GM12878 (cell line): ENCODE measurements around the gene N4BP2L2. TPM values are rescaled to one million over a fixed set of nuclear protein-coding genes. Genes with fewer than 3 reads are reported as not detected.
A peak's percentile ranks its signal among the peaks of the same experiment; 100 is the strongest.

Experiments
- ATF7 ChIP-seq: fragments of 450-650 bp; IDR thresholded peaks from 2 replicates; pipeline ENCODE4 v1.6.1; 2016; ENCODE audit warnings: low read depth, mild to moderate bottlenecking
- BCLAF1 ChIP-seq: fragments of 450-650 bp; IDR thresholded peaks from 2 replicates; pipeline ENCODE4 v1.6.1; 2017; ENCODE audit warnings: antibody characterized with exemption, mild to moderate bottlenecking, moderate library complexity
- E2F4 ChIP-seq: IDR thresholded peaks from 2 replicates; pipeline ENCODE4 v1.6.1; 2012; ENCODE audit warnings: low read depth, low read length, improper control_type of control experiment
- NBN ChIP-seq: fragments of 450-650 bp; IDR thresholded peaks from 2 replicates; pipeline ENCODE4 v1.6.1; 2016
- NFIC ChIP-seq: IDR thresholded peaks from 2 replicates; pipeline ENCODE4 v1.6.1; 2012; ENCODE audit warnings: low read depth, mild to moderate bottlenecking, inconsistent platforms, low read length, moderate library complexity
- NKRF ChIP-seq: fragments of 450-650 bp; conservative IDR thresholded peaks from 2 replicates; pipeline ENCODE4 v1.6.1; 2017; ENCODE audit warnings: mild to moderate bottlenecking, moderate library complexity
- PKNOX1 ChIP-seq: fragments of 450-650 bp; IDR thresholded peaks from 2 replicates; pipeline ENCODE4 v1.6.1; 2016; ENCODE audit warnings: mild to moderate bottlenecking
- POLR2AphosphoS2 ChIP-seq: IDR thresholded peaks from 2 replicates; pipeline ENCODE4 v1.6.1; 2011; ENCODE audit warnings: low read depth, mild to moderate bottlenecking, low read length, improper control_type of control experiment, moderate library complexity
- RELA ChIP-seq: fragments of 450-650 bp; IDR thresholded peaks from 2 replicates; pipeline ENCODE4 v1.8.0; 2014; ENCODE audit warnings: borderline replicate concordance; ENCODE audit not compliant: partially characterized antibody
- RELB ChIP-seq: fragments of 450-650 bp; IDR thresholded peaks from 2 replicates; pipeline ENCODE4 v1.6.1; 2017; ENCODE audit warnings: low read depth, mild to moderate bottlenecking, moderate library complexity
- SIN3A ChIP-seq: IDR thresholded peaks from 2 replicates; pipeline ENCODE4 v1.6.1; 2012; ENCODE audit warnings: low read depth, low read length, improper control_type of control experiment
- TAF1 ChIP-seq: IDR thresholded peaks from 2 replicates; pipeline ENCODE4 v1.6.1; 2011; ENCODE audit warnings: mild to moderate bottlenecking, low read depth, low read length, borderline replicate concordance
- TCF3 ChIP-seq: IDR thresholded peaks from 2 replicates; pipeline ENCODE4 v1.6.1; 2012; ENCODE audit warnings: low read depth, mild to moderate bottlenecking, low read length, borderline replicate concordance; ENCODE audit not compliant: insufficient read depth
- ZNF24 ChIP-seq: fragments of 450-650 bp; IDR thresholded peaks from 2 replicates; pipeline ENCODE4 v1.6.1; 2017; ENCODE audit warnings: antibody characterized with exemption, mild to moderate bottlenecking
- ZNF687 ChIP-seq: fragments of 450-650 bp; IDR thresholded peaks from 2 replicates; pipeline ENCODE4 v1.6.1; 2017; ENCODE audit warnings: mild to moderate bottlenecking, moderate library complexity
- polyA plus RNA-seq, 11 experiments: library from polyadenylated mRNA; depleted of rRNA in 4 of 11; unstranded in 6 of 11; stranded (reverse) in 5 of 11; fragments of >200 nt; fragmentation: Nextera tagmentation in 4 of 11; fragmentation: Illumina TruSeq in 1 of 11; extraction: Ambion mirVana in 4 of 11; extraction: Trizol in 1 of 11; gene quantifications; 1 replicate in 1 of 11; 2 replicates in 10 of 11; pipeline versions ENCODE4 v1.2.1 to v1.2.3, GENCODE V29; 2011 to 2016; ENCODE audit warnings: inconsistent platforms in 2 of 11, missing spikeins in 2 of 11, low read depth in 1 of 11
- total RNA-seq, 4 experiments: library from RNA; depleted of rRNA in 3 of 4; stranded (reverse); fragments of >200 nt in 3 of 4; fragmentation: Illumina TruSeq in 1 of 4; extraction: Trizol in 1 of 4; gene quantifications; 2 replicates each; pipeline versions ENCODE4 v1.2.1 to v1.2.3, GENCODE V29; 2013 to 2021

The N4BP2L2 gene
- total and polyA plus RNA-seq, 10 of the 15 experiments (the other 5 are each of a cell fraction or from before 2014, with no cell fraction given): 41.7 to 87.1 (median 61.2) TPM

GRCh38 chr13:32586080-32586900, 47.7 kb upstream of the N4BP2L2 start, which contains the start of gene PDS5B (continued):
- TF ChIP-seq ATF7: 0 out of 2 replicates have a peak, but pooled peaks have one; percentile 7
- peak; percentile 87 for TF ChIP-seq TAF1
- TF ChIP-seq RELB: 0 out of 2 replicates have a peak, but pooled peaks have one; percentile 25
- TF ChIP-seq TCF3: 0 out of 2 replicates have a peak, but pooled peaks have one; percentile 19
- TF ChIP-seq RELA: peak; percentile 74
- peak; percentile 47; the same call in 1 of the 2 replicates for TF ChIP-seq PKNOX1
- TF ChIP-seq ZNF687: peak; percentile 78
- TF ChIP-seq SIN3A: peak; percentile 38; the same call in 1 of the 2 replicates
- TF ChIP-seq NKRF: peak; percentile 48; the same call in 1 of the 2 replicates
- 0 out of 2 replicates have a peak, but pooled peaks have one; percentile 9 for TF ChIP-seq BCLAF1
- TF ChIP-seq E2F4: peak; percentile 66
- peak; percentile 60; the same call in 1 of the 2 replicates for TF ChIP-seq NBN
- TF ChIP-seq NFIC: no peak
- peak; percentile 62; the same call in 1 of the 2 replicates for TF ChIP-seq ZNF24
- no peak for TF ChIP-seq POLR2AphosphoS2
